Central memory CD4-positive, alpha-beta T cell (primary cell): ENCODE measurements around the gene ARHGAP23.

ENCODE experiments used
- DNase-seq: peaks from one replicate; pipeline ENCODE4 v3.0.0; 2022

ARHGAP23 gene

DNA sequence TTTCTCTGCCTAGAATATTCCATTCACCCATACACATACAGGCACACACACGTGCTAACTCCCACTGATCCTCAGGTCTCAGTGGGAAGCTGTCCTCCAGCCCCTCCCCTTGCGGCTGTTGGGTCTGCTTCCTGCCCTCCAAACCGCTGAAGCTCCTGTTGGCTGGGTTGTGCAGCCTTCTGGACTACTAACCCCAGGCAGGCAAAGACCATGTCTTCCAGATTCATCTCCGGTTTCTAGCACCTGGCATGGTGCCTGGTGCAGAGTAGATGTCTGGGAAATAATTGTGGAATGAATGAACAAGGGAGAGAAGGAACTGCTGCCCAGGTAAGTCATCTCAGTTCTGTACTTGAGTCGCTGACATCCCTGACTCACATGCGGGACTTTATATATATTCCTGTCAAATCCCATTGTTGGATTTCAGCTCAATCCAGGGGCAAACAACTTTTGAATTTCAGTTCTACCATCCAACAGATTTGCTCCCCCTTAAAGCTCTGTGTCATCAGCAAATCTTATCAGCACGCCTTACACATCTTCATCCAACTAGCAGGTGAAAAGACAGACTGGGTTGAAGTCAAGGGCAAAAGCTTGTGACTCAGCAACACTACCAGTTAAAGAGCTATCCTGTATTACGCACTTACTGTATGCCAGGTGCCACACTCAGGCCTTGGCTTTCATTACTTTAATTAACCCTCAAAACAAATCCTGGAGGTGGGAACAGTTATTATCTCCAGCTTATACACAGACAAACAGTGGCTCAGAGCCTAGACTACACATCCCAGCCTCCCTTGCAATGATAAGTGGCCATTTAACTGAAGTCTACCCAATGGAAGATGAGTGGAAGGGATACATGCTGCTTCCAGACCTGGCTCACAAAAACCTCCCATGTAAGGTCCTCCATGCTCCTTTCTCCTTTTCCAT lies 126.4 kb downstream of the ARHGAP23 start:
- DNase-seq, result no peak

DNA sequence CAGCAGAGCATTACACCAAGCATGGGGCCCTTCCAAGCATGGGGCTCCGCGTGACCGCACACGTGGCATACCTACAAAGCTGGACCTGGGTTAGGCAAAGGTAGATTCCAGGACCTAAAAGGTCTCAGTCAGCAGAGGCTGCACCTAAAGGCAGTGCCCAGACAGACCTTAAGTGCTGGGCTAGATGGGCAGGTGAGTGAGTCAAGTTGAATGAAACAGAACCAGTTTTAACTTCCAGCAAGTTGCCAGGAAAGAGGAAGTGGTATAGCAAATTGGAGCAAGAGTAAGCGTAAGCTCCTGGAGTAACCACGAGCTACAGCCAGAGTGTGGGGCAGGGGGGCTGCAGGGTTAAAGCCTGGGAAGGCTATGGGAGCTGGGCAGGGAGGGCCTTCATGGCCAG lies 128.0 kb downstream of the ARHGAP23 start:
- no peak for DNase-seq

DNA sequence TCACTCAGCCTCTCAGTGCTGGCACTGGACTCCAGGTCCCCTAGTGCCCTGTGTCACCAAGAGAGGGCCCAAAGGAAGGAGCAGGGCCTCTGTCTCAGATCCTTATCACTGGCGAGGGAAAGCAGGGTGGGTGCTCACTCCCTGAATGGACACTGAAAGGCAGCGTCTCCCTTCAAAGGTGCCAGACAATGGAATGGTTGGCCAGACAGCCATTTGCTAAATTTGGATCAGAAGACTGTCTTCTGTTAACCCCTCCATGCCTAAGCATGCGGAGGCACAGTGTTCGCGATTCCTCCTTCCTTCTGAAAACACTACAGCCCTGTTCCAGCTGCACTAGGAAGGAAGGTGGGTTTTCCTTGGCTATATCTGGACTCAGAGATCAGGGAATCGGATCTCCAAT lies 129.1 kb downstream of the ARHGAP23 start:
- no peak for DNase-seq

DNA sequence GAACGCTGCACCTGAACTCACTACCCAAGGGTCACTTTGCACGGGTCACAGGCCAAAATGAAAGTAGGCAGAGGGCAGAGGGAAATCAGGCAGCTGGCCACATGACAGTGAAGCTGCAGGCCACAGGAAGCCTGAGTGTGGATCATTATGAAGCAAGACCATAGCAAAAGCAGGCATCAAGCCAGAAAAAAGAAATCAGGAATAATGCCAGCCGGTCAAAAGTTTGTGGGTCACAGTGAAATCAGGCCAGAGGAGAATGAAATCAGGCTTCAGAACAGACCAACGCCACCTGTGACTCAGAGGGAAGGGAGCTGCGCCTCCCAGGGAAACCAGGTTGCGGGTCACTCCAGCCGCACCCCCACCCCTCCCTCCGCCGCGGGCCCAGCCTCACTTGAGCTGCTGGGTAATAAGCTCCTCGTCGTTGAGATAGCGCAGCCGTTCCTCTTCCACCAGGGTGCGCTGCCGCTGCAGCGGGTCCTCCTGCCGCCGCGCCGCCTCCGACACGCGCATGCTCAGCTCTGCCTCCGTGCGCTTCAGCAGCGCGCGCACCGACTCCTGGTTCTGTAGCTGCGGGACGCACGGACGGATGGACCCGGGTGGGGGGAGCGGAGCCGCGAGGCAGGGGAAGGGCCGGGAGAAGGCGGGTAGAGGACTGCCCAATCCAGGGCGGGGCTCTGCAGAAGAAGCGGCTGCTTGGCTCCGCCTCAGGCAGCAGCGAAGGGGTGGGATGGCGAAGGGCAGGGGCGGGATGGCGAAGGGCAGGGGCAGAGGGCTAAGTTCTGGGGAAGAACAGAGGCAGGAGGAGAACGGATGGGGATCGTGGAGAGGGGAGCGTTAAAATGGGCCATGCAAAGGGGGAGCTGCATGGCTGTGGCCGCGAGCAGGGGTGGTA lies 129.8 kb downstream of the ARHGAP23 start:
- DNase-seq, result peak; percentile 82

DNA sequence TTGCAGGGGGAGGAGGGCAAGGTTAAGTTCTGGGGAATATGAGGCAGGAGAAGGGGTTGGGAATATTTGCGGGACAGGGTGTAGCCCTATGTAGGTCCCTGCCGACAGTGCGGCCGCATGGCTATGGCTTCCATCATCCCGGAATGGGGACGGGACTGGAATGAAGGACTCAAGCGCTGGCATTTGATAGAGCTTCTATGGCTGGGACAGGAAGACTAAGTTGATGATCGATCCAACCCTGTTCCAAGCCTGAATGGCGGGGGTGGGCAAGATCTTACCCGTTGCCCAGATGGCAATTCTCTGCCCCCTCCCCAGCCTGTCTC lies 130.4 kb downstream of the ARHGAP23 start:
- DNase-seq, result no peak

DNA sequence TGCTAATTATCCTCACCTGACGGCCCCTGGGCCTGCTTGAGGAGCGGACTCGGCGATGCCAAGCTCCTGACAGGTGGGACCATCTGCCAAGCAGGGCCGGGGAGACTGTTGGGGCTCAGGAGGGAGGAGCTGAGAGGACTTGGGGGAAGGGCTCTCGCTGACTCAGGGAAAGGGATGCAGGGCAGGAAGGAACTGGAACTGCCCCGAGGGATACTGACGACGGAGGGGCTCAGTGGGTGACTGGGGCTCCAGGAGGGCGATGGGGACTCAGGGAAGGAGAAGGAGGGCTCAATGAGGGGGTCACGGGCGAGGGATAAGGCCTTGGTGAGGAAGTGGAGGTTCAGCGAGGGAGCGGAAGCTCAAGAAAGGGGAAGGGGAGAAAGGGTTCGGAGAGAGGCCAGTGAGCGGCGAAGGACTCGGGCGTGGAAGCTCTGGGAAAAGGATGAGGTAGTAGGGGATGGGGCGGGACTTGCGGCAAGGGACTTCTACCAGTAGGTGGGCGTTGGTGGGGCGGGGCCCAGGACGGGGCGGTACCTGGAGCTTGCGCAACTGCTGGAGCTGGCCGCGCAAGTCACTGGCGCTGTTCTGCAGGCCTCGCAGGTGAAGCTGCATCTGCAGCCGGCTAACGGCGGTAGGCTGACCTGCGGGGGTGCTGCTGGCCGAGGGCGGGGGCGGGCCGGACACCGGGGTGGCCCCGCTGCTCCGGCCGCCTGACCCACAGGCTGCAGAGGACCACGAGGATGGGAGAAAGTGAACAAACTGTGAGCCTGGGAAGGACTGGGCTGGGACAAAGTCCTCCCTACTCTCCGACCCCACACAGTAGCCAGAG lies 131.0 kb downstream of the ARHGAP23 start:
- DNase-seq, result peak; percentile 81

DNA sequence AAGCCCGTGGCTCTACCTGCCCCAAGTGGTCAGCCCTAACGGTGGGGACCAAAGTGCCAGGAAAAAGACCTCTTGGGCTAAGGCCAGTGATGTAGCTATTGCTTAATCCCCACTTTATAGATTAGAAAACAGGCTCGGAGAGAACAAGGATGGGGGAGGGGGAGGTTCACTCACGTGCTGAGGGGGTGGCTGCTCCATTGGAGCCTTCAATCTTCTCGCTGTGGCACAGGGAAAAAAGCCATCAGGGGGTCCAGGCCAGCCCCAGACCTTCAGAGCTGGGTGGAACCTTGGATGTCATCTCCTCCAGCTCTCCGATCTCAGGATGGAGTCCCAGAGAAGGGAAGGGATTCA lies 131.6 kb downstream of the ARHGAP23 start:
- no peak for DNase-seq

DNA sequence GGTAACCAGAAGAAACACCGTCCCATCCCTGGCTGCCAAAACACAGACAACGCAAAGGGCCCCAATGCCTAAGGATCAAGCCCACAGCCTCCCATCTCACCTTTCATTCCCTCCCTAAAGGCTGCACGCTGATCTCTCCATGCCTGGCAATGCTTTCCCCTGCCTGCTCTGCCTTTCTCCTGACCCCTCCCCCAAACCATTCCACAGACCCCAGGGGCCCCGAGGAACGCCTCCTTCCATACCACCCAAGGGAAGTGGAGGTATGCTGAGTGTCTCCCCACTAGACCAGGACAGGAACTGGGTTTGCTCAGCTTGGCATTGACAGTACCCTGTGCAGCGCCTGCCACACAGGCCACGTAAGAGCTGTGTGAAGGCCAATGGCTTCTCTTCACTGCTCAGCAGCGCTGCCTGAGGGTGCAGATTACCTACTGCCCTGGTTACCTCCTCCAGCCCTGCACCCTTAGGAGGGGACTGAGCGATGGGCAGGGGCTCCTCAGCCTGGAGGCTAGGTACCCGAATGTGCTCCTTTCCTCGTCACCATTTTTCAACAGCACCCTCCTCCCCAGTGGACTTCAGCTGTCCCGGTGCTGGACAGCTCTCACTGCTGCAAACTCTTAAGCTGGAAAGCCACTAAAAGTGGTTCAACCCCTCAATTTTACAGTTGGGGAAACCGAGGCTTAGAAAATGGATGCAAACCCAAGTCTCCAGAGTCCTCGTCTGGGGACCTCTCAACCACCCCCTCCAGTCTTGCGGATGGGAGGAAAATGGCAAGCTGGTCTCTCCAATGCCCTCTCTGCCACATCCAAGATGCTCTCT lies 132.4 kb downstream of the ARHGAP23 start:
- DNase-seq, result peak; percentile 16

DNA sequence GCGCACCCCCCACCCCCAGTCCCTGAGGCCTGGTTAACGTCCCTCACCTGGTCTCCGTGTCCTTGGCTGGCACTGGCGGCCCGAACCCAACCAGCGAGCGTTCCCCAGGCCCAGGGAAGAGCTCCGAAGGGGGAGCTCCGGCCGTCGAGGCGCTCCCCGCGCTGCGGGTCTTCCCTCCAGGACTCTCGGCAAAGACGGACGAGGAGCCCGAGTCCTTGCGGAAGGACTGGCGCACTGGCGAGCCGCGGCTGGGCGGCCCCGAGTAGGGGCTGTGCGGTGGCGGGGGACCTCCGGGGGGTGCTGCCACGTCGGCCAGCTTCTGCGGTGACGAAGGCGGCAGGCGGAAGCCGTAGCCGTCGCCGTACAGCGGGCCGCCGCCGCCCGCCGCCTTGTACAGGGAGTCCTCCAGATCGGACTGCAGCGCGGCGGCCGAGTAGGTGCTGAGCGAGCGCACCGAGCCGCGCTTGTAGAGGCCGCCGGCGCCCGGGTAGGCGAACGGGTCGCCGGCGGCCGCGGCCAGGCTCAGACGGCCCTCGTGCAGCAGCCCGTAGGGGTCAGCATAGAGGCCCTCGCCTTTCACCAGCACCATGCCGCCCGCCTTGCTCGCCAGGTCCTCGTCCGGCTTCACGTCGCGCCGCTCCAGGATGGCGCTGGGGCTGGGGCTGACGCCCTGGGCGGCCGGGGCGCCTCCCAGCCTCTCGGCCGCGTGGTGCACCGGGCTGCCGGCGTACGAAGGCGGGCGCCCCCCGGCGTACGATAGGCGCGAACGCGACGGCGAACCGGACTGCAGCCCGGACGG lies 133.4 kb downstream of the ARHGAP23 start:
- no peak for DNase-seq
